SU-DHL-6 (cell line): ENCODE measurements around the gene ADCY3.

Experiments used
- EZH2phosphoT487 ChIP-seq: fragments of 200-600 bp; sonication (generic), shearing (Covaris generic); conservative IDR thresholded peaks from 2 replicates; pipeline ENCODE4 v1.6.1; 2018; ENCODE audit warnings: mild to moderate bottlenecking, antibody characterized with exemption, low read length, moderate library complexity, mixed read lengths
- TF ChIP-seq, protein P1 (sequence below): fragments of 200-600 bp; sonication (generic); IDR thresholded peaks from one replicate; pipeline ENCODE4 v1.5.1; 2017; ENCODE audit warnings: antibody characterized with exemption, mild to moderate bottlenecking, low read length, moderate library complexity; ENCODE audit not compliant: insufficient read depth, poor library complexity, severe bottlenecking

DNA sequence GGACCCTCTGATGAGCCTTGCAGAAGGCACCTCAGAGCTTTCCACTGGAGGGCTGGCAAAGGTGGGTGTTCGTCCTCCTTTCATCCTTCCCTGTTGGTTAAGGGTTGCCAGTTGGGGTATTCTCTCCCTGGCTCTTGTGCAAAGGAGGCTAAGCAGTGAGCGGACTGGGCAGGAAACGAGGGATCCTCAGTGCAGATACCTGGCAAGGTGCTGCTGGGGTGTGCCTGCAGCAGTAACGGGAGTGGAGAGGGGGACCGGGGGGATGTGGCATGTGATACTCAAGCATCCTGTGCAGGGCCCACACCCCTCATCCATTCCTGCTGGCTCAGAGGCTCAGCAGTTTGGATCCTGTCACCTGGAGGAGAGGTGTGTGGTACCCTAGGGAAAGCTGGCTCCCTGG, 4.2 kb upstream of the ADCY3 start:
- TF ChIP-seq, protein P1, sequence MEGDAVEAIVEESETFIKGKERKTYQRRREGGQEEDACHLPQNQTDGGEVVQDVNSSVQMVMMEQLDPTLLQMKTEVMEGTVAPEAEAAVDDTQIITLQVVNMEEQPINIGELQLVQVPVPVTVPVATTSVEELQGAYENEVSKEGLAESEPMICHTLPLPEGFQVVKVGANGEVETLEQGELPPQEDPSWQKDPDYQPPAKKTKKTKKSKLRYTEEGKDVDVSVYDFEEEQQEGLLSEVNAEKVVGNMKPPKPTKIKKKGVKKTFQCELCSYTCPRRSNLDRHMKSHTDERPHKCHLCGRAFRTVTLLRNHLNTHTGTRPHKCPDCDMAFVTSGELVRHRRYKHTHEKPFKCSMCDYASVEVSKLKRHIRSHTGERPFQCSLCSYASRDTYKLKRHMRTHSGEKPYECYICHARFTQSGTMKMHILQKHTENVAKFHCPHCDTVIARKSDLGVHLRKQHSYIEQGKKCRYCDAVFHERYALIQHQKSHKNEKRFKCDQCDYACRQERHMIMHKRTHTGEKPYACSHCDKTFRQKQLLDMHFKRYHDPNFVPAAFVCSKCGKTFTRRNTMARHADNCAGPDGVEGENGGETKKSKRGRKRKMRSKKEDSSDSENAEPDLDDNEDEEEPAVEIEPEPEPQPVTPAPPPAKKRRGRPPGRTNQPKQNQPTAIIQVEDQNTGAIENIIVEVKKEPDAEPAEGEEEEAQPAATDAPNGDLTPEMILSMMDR: no peak
- no peak for TF ChIP-seq EZH2phosphoT487
